ENCODE data around the gene SFI1. TPM values are rescaled to one million over a fixed set of nuclear protein-coding genes. Genes with fewer than 3 reads are reported as not detected.
A peak's percentile ranks its signal among the peaks of the same experiment; 100 is the strongest.
"Not testable (repeated sequence)": the region's sequence is repeated elsewhere in the genome, so short reads cannot be mapped to it uniquely, and the experiment has no call there.

The SFI1 gene
- total RNA-seq, 3 donors from 2014 or later (not counting 1 experiment from before 2014, with no cell fraction given): 208 to 225 (median 217) TPM

DNA sequence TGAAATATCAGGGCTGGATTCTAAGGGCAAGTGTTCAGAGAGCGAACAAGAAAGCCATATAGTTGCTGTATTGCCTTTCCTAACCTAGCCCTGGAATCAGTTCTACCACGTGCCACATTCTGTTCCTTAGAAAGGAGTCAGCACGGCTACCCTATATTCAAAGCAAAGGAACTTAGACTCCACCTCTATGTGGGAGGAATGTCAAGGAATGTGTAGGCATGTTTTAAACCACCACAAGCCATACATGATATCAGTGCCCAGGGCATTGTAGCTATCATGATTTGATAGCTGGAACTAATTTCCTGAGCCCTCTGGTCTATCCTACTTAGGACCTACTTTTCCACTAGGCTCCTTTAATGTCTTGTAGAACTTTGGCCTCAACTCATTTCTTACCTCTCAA, 4.2 kb upstream of the SFI1 start:
- Histone ChIP-seq H3K9me3 (ENCODE audit: control insufficient read depth, insufficient read depth, low read length) (no peaks in the 10 kb centered on the region), H3K27ac (ENCODE audit: low read length) (peak overlapping the region; percentile 14), H3K27me3 (ENCODE audit: control insufficient read depth, insufficient read depth, low read length) (no peaks in the 10 kb centered on the region), H3K4me1 (ENCODE audit: control insufficient read depth, insufficient read depth, low read length) (peaks cover 29% of the 10 kb centered on the region), H3K36me3 (ENCODE audit: control insufficient read depth, insufficient read depth, low read length) (peaks cover 4% of the 10 kb centered on the region), H3K4me3 (ENCODE audit: low read length) (no peak overlapping the region)
- H3K27ac Mint-ChIP-seq: peak overlapping the region; percentile 95 to 97
- no peaks in the 10 kb centered on the region for H3K36me3 Mint-ChIP-seq
- H3K4me1 Mint-ChIP-seq: peaks cover 26 to 28% of the 10 kb centered on the region in 2 donors
- no peak overlapping the region for H3K4me3 Mint-ChIP-seq
- TF ChIP-seq, protein P1, sequence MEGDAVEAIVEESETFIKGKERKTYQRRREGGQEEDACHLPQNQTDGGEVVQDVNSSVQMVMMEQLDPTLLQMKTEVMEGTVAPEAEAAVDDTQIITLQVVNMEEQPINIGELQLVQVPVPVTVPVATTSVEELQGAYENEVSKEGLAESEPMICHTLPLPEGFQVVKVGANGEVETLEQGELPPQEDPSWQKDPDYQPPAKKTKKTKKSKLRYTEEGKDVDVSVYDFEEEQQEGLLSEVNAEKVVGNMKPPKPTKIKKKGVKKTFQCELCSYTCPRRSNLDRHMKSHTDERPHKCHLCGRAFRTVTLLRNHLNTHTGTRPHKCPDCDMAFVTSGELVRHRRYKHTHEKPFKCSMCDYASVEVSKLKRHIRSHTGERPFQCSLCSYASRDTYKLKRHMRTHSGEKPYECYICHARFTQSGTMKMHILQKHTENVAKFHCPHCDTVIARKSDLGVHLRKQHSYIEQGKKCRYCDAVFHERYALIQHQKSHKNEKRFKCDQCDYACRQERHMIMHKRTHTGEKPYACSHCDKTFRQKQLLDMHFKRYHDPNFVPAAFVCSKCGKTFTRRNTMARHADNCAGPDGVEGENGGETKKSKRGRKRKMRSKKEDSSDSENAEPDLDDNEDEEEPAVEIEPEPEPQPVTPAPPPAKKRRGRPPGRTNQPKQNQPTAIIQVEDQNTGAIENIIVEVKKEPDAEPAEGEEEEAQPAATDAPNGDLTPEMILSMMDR (IDR thresholded peaks at IDR 0.05): no peak
- no peaks in the 10 kb centered on the region for H3K9me3 Mint-ChIP-seq
- H3K27me3 Mint-ChIP-seq (ENCODE audit: low read depth in 2 of 2): no peaks in the 10 kb centered on the region
- DNase-seq (no peak), ATAC-seq (no peak)
- 100% methylated on average over 1 of the region's 3 CpGs for WGBS (ENCODE audit: insufficient coverage)
- intact Hi-C loops (cut with micrococcal nuclease): loop anchor here (5.0 to 10.0 kb wide), 2 partner anchors 35 to 147 kb away; partner anchors contain the start of gene PATZ1

DNA sequence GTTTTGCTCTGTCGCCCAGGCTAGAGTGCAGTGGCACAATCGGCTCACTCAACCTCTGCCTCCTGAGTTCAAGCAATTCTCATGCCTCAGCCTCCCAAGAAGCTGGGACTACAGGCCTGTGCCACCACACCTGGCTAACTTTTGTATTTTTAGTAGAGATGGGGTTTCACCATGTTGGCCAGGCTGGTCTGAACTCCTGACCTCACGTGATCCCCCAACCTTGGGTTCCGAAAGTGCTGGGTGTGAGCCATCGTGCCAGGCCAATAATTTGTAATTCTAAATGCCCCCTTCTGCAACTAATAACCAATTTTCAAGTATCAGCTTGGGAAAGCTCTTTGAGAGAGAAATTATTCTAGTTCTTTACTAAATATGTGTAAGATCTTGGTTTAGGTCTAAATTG, 3.0 kb upstream of the SFI1 start:
- H3K9me3 Mint-ChIP-seq; ATAC-seq; H3K27me3 ChIP-seq (ENCODE audit: control insufficient read depth, insufficient read depth, low read length); H3K4me3 ChIP-seq (ENCODE audit: low read length); H3K9me3 ChIP-seq (ENCODE audit: control insufficient read depth, insufficient read depth, low read length); H3K36me3 ChIP-seq (ENCODE audit: control insufficient read depth, insufficient read depth, low read length); DNase-seq; H3K27ac ChIP-seq (ENCODE audit: low read length); H3K36me3 Mint-ChIP-seq; H3K27me3 Mint-ChIP-seq (ENCODE audit: low read depth in 2 of 2): not testable (repeated sequence)
- Mint-ChIP-seq H3K27ac (peak overlapping the region in 1 of 2 donors; percentile 20), H3K4me3 (peak overlapping the region; percentile 2), H3K4me1 (peaks cover 28 to 29% of the 10 kb centered on the region in 2 donors)
- H3K4me1 ChIP-seq (ENCODE audit: control insufficient read depth, insufficient read depth, low read length): peaks cover 38% of the 10 kb centered on the region
- WGBS (ENCODE audit: insufficient coverage): 91% methylated on average over 5 of the region's 5 CpGs
- intact Hi-C loops (cut with micrococcal nuclease): loop anchor here (5.0 to 10.0 kb wide), 2 partner anchors 34 to 149 kb away; partner anchors contain the start of gene PATZ1

DNA sequence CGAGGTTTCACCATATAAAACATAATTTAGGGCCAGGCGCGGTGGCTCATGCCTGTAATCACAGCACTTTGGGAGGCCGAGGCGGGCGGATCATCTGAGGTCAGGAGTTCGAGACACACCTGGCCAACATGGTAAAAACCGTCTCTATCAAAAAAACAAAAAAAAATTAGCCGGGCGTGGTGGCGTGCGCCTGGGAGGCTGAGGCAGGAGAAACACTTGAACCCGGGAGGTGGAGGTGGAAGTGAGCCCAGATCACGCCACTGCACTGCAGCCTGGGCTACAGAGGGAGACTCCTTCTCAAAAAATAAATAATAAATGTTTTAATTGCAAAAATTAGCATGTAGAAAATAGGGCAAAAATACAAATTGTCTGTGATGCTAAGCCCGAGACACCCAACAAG, 993 bp upstream of the SFI1 start:
- peaks cover 38% of the 10 kb centered on the region for H3K4me1 ChIP-seq (ENCODE audit: control insufficient read depth, insufficient read depth, low read length)
- no peaks in the 10 kb centered on the region for H3K36me3 ChIP-seq (ENCODE audit: control insufficient read depth, insufficient read depth, low read length)
- H3K27me3 ChIP-seq (ENCODE audit: control insufficient read depth, insufficient read depth, low read length): no peaks in the 10 kb centered on the region
- H3K4me3 ChIP-seq (ENCODE audit: low read length): peak overlapping the region; percentile 77
- TF ChIP-seq, protein P1 (IDR thresholded peaks at IDR 0.05): no peak
- WGBS (ENCODE audit: insufficient coverage): 85% methylated on average over 8 of the region's 15 CpGs
- H3K27ac ChIP-seq (ENCODE audit: low read length): peak overlapping the region; percentile 73
- H3K9me3 ChIP-seq (ENCODE audit: control insufficient read depth, insufficient read depth, low read length): no peaks in the 10 kb centered on the region
- no peaks in the 10 kb centered on the region for H3K9me3 Mint-ChIP-seq
- H3K27me3 Mint-ChIP-seq (ENCODE audit: low read depth in 2 of 2): no peaks in the 10 kb centered on the region
- ATAC-seq: no peak
- H3K27ac Mint-ChIP-seq: peak overlapping the region; percentile 92 to 94
- H3K4me1 Mint-ChIP-seq: peaks cover 19% of the 10 kb centered on the region in 2 donors
- intact Hi-C loops (cut with micrococcal nuclease): loop anchor here (5.0 to 10.0 kb wide), 2 partner anchors 151 to 257 kb away; partner anchors contain the start of genes DEPDC5, PATZ1 and PRR14L
- H3K4me3 Mint-ChIP-seq: peak overlapping the region; percentile 93
- DNase-seq: no peak
- no peaks in the 10 kb centered on the region for H3K36me3 Mint-ChIP-seq

DNA sequence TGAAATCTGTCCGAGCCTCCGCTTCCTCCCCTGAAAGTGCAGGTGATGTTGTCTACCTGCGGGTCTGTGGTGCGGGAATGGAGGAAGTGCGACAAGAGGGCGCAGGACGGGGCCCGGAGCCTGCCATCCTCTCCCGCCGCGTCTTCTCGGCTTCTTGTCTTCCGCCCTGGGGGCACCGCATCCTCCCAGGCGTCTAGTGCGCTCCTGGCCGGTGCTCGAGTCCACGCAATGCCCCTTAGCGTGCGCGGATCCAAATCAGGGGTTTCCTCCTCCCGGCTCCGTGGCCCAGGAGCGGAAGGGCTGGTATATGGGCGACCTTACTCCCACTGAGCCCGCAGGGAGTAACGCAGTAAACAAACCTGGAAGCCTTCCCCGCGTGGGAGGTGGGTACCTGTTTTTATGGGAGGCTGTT, 405 bp downstream of the SFI1 start:
- WGBS (ENCODE audit: insufficient coverage): under 1% methylated on average over 30 of the region's 30 CpGs
- Histone ChIP-seq H3K36me3 (ENCODE audit: control insufficient read depth, insufficient read depth, low read length) (peaks cover 4% of the 10 kb centered on the region), H3K27me3 (ENCODE audit: control insufficient read depth, insufficient read depth, low read length) (no peaks in the 10 kb centered on the region), H3K27ac (ENCODE audit: low read length) (peak overlapping the region; percentile 73), H3K4me1 (ENCODE audit: control insufficient read depth, insufficient read depth, low read length) (peaks cover 31% of the 10 kb centered on the region), H3K4me3 (ENCODE audit: low read length) (peak overlapping the region; percentile 77), H3K9me3 (ENCODE audit: control insufficient read depth, insufficient read depth, low read length) (no peaks in the 10 kb centered on the region)
- peak overlapping the region; percentile 92 to 94 for H3K27ac Mint-ChIP-seq
- peak; percentile 23 to 40 (median 29) for ATAC-seq
- no peaks in the 10 kb centered on the region for H3K9me3 Mint-ChIP-seq
- intact Hi-C loops (cut with micrococcal nuclease): loop anchor here (2.0 to 10.0 kb wide), 3 partner anchors 134 to 256 kb away; partner anchors contain the start of genes DEPDC5, PATZ1 and PRR14L
- TF ChIP-seq, protein P1 (IDR thresholded peaks at IDR 0.05): no peak
- H3K4me1 Mint-ChIP-seq: peaks cover 15 to 17% of the 10 kb centered on the region in 2 donors
- no peaks in the 10 kb centered on the region for H3K36me3 Mint-ChIP-seq
- DNase-seq: peak in 1 of 2 donors; percentile 68
- H3K27me3 Mint-ChIP-seq (ENCODE audit: low read depth in 2 of 2): no peaks in the 10 kb centered on the region
- peak overlapping the region; percentile 93 for H3K4me3 Mint-ChIP-seq

Data from natural killer cell (primary cell).